A673 (cell line): ENCODE results near the gene TBL1X.

ENCODE experiments used
- EZH2 ChIP-seq: fragments of 200-600 bp; sonication (generic); IDR thresholded peaks from 2 replicates; pipeline ENCODE4 v1.6.1; 2017; ENCODE audit warnings: borderline replicate concordance, low read depth, mild to moderate bottlenecking, mixed read lengths, antibody characterized with exemption, low read length; ENCODE audit not compliant: poor library complexity, severe bottlenecking
- TF ChIP-seq, protein P1 (sequence below): fragments of 300-800, 200-600 bp; sonication (generic); conservative IDR thresholded peaks from 2 replicates; pipeline ENCODE4 v1.5.1; 2017; ENCODE audit warnings: low read depth, mild to moderate bottlenecking, antibody characterized with exemption, low read length, moderate library complexity, mixed read lengths

DNA sequence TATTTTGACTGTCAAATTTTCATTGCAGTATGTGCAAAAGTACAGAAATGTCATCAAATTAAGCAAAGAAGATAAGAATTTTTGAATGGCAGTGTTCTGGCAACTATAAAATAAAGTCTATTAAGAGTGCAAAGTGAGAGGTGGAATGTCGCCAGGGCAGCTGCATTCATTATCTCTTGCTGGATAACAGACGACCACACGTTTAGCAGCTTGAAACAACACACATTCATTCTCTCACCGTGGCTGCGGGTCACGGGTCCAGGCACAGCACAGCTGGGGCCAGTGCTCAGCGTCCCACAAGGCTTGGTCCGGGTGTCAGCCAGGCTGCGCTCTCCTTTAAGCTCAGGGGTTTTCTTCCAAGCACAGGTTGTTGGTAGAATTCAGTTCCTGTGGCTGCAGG lies 186.9 kb downstream of the TBL1X start:
- TF ChIP-seq, protein P1, sequence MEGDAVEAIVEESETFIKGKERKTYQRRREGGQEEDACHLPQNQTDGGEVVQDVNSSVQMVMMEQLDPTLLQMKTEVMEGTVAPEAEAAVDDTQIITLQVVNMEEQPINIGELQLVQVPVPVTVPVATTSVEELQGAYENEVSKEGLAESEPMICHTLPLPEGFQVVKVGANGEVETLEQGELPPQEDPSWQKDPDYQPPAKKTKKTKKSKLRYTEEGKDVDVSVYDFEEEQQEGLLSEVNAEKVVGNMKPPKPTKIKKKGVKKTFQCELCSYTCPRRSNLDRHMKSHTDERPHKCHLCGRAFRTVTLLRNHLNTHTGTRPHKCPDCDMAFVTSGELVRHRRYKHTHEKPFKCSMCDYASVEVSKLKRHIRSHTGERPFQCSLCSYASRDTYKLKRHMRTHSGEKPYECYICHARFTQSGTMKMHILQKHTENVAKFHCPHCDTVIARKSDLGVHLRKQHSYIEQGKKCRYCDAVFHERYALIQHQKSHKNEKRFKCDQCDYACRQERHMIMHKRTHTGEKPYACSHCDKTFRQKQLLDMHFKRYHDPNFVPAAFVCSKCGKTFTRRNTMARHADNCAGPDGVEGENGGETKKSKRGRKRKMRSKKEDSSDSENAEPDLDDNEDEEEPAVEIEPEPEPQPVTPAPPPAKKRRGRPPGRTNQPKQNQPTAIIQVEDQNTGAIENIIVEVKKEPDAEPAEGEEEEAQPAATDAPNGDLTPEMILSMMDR, result no peak
- TF ChIP-seq EZH2, result no peak
